Measurements from ENCODE around the gene ANKRD42.

The ANKRD42 gene

GRCh38 chr11:83238111-83238510, 44.6 kb downstream of the ANKRD42 start:
- Histone ChIP-seq H3K4ac (ENCODE audit: low read depth in 1 of 2, low read length in 2 of 2) (no peak overlapping the region), H3K4me1 (ENCODE audit: control insufficient read depth, insufficient read depth, low read depth, low read length) (no peaks in the 10 kb centered on the region), H3K4me2 (ENCODE audit: low read length, poor library complexity, severe bottlenecking) (no peak overlapping the region), H3K9ac (ENCODE audit: low read length) (no peak overlapping the region), H3K18ac (ENCODE audit: low read depth in 1 of 2, low read length in 2 of 2) (no peak overlapping the region), H3K4me3 (ENCODE audit: insufficient read depth in 1 of 2, low read depth in 1 of 2, low read length in 2 of 2) (no peak overlapping the region), H2AFZ (ENCODE audit: low read depth, low read length) (no peak overlapping the region), H3K27ac (ENCODE audit: low read length, poor library complexity, severe bottlenecking) (no peak overlapping the region), H4K8ac (ENCODE audit: low read length) (no peak overlapping the region), H2AK5ac (ENCODE audit: low read length, severe bottlenecking) (no peak overlapping the region), H2BK15ac (ENCODE audit: low read depth, poor library complexity, severe bottlenecking) (no peak overlapping the region), H4K91ac (ENCODE audit: low read length) (no peak overlapping the region), H2BK5ac (ENCODE audit: low read depth, low read length, poor library complexity, severe bottlenecking) (no peak overlapping the region), H3K79me1 (replicated peaks; ENCODE audit: low read length, poor library complexity, severe bottlenecking) (no peaks in the 10 kb centered on the region), H2BK12ac (ENCODE audit: low read length in 2 of 2) (no peak overlapping the region), H3K36me3 (ENCODE audit: control insufficient read depth in 1 of 2, insufficient read depth in 2 of 2, low read depth in 1 of 2, low read length in 2 of 2) (peaks cover 0 to 6% of the 10 kb centered on the region in 2 experiments), H3K23ac (ENCODE audit: low read length in 2 of 2) (no peak overlapping the region), H3K14ac (ENCODE audit: low read length in 2 of 2) (no peak overlapping the region), H2BK120ac (ENCODE audit: low read depth, low read length) (no peak overlapping the region), H3K27me3 (ENCODE audit: control insufficient read depth in 1 of 2, insufficient read depth in 1 of 2, low read length in 2 of 2) (no peaks in the 10 kb centered on the region), H3K9me3 (ENCODE audit: control insufficient read depth, low read length) (no peaks in the 10 kb centered on the region)
- DNase-seq = no peak
- WGBS = 85% methylated on average over 3 of the region's 3 CpGs

GRCh38 chr11:83241291-83241946, 47.9 kb downstream of the ANKRD42 start:
- H3K4me2 ChIP-seq (ENCODE audit: low read length, poor library complexity, severe bottlenecking) = no peak overlapping the region
- no peak overlapping the region for H4K91ac ChIP-seq (ENCODE audit: low read length)
- H3K27ac ChIP-seq (ENCODE audit: low read length, poor library complexity, severe bottlenecking) = no peak overlapping the region
- no peak overlapping the region for H2BK5ac ChIP-seq (ENCODE audit: low read depth, low read length, poor library complexity, severe bottlenecking)
- H3K18ac ChIP-seq (ENCODE audit: low read depth in 1 of 2, low read length in 2 of 2) = no peak overlapping the region
- DNase-seq = peak; percentile 78
- no peaks in the 10 kb centered on the region for H3K27me3 ChIP-seq (ENCODE audit: control insufficient read depth in 1 of 2, insufficient read depth in 1 of 2, low read length in 2 of 2)
- 13% methylated on average over 4 of the region's 5 CpGs for WGBS
- no peak overlapping the region for H3K9ac ChIP-seq (ENCODE audit: low read length)
- H4K8ac ChIP-seq (ENCODE audit: low read length) = no peak overlapping the region
- H3K14ac ChIP-seq (ENCODE audit: low read length in 2 of 2) = no peak overlapping the region
- H3K23ac ChIP-seq (ENCODE audit: low read length in 2 of 2) = no peak overlapping the region
- no peak overlapping the region for H2BK12ac ChIP-seq (ENCODE audit: low read length in 2 of 2)
- no peak overlapping the region for H2AK5ac ChIP-seq (ENCODE audit: low read length, severe bottlenecking)
- H2BK120ac ChIP-seq (ENCODE audit: low read depth, low read length) = no peak overlapping the region
- H3K9me3 ChIP-seq (ENCODE audit: control insufficient read depth, low read length) = no peaks in the 10 kb centered on the region
- H2AFZ ChIP-seq (ENCODE audit: low read depth, low read length) = no peak overlapping the region
- H3K4me1 ChIP-seq (ENCODE audit: control insufficient read depth, insufficient read depth, low read depth, low read length) = no peaks in the 10 kb centered on the region
- H3K36me3 ChIP-seq (ENCODE audit: control insufficient read depth in 1 of 2, insufficient read depth in 2 of 2, low read depth in 1 of 2, low read length in 2 of 2) = peaks cover 0 to 12% of the 10 kb centered on the region in 2 experiments
- no peaks in the 10 kb centered on the region for H3K79me1 ChIP-seq (replicated peaks; ENCODE audit: low read length, poor library complexity, severe bottlenecking)
- H2BK15ac ChIP-seq (ENCODE audit: low read depth, poor library complexity, severe bottlenecking) = no peak overlapping the region
- no peak overlapping the region for H3K4ac ChIP-seq (ENCODE audit: low read depth in 1 of 2, low read length in 2 of 2)
- no peak overlapping the region for H3K4me3 ChIP-seq (ENCODE audit: insufficient read depth in 1 of 2, low read depth in 1 of 2, low read length in 2 of 2)

- WGBS = 100% methylated on average over 1 of the region's 1 CpG
- H3K9ac ChIP-seq (ENCODE audit: low read length) = no peak overlapping the region
These were observed 55.9 kb downstream of the ANKRD42 start for GRCh38 chr11:83249445-83249844.

GRCh38 chr11:83249972-83250593, 56.6 kb downstream of the ANKRD42 start:
- H3K9ac ChIP-seq (ENCODE audit: low read length) = no peak overlapping the region
- no peaks in the 10 kb centered on the region for H3K79me1 ChIP-seq (replicated peaks; ENCODE audit: low read length, poor library complexity, severe bottlenecking)
- no peaks in the 10 kb centered on the region for H3K27me3 ChIP-seq (ENCODE audit: control insufficient read depth in 1 of 2, insufficient read depth in 1 of 2, low read length in 2 of 2)
- H3K36me3 ChIP-seq (ENCODE audit: control insufficient read depth in 1 of 2, insufficient read depth in 2 of 2, low read depth in 1 of 2, low read length in 2 of 2) = peaks cover 0 to 37% of the 10 kb centered on the region in 2 experiments
- no peak overlapping the region for H3K4me3 ChIP-seq (ENCODE audit: insufficient read depth in 1 of 2, low read depth in 1 of 2, low read length in 2 of 2)
- H4K8ac ChIP-seq (ENCODE audit: low read length) = no peak overlapping the region
- peak; percentile 59 for DNase-seq
- no CpG with 5 or more reads among the region's 4 CpGs for WGBS
- no peak overlapping the region for H3K23ac ChIP-seq (ENCODE audit: low read length in 2 of 2)
- H3K9me3 ChIP-seq (ENCODE audit: control insufficient read depth, low read length) = no peaks in the 10 kb centered on the region
- H3K14ac ChIP-seq (ENCODE audit: low read length in 2 of 2) = no peak overlapping the region
- no peak overlapping the region for H2AK5ac ChIP-seq (ENCODE audit: low read length, severe bottlenecking)
- no peaks in the 10 kb centered on the region for H3K4me1 ChIP-seq (ENCODE audit: control insufficient read depth, insufficient read depth, low read depth, low read length)
- H2BK15ac ChIP-seq (ENCODE audit: low read depth, poor library complexity, severe bottlenecking) = no peak overlapping the region
- H3K4ac ChIP-seq (ENCODE audit: low read depth in 1 of 2, low read length in 2 of 2) = no peak overlapping the region
- H3K18ac ChIP-seq (ENCODE audit: low read depth in 1 of 2, low read length in 2 of 2) = no peak overlapping the region
- H4K91ac ChIP-seq (ENCODE audit: low read length) = no peak overlapping the region
- no peak overlapping the region for H3K27ac ChIP-seq (ENCODE audit: low read length, poor library complexity, severe bottlenecking)
- H2AFZ ChIP-seq (ENCODE audit: low read depth, low read length) = no peak overlapping the region
- no peak overlapping the region for H2BK120ac ChIP-seq (ENCODE audit: low read depth, low read length)
- no peak overlapping the region for H2BK12ac ChIP-seq (ENCODE audit: low read length in 2 of 2)
- no peak overlapping the region for H2BK5ac ChIP-seq (ENCODE audit: low read depth, low read length, poor library complexity, severe bottlenecking)
- H3K4me2 ChIP-seq (ENCODE audit: low read length, poor library complexity, severe bottlenecking) = no peak overlapping the region

More at GRCh38 chr11:83249445-83249844, 55.9 kb downstream of the ANKRD42 start:
- Histone ChIP-seq H3K23ac (ENCODE audit: low read length in 2 of 2) (no peak overlapping the region), H2BK15ac (ENCODE audit: low read depth, poor library complexity, severe bottlenecking) (no peak overlapping the region), H2AK5ac (ENCODE audit: low read length, severe bottlenecking) (no peak overlapping the region), H3K27ac (ENCODE audit: low read length, poor library complexity, severe bottlenecking) (no peak overlapping the region), H4K8ac (ENCODE audit: low read length) (no peak overlapping the region), H2BK120ac (ENCODE audit: low read depth, low read length) (no peak overlapping the region), H2BK12ac (ENCODE audit: low read length in 2 of 2) (no peak overlapping the region), H2AFZ (ENCODE audit: low read depth, low read length) (no peak overlapping the region), H3K36me3 (ENCODE audit: control insufficient read depth in 1 of 2, insufficient read depth in 2 of 2, low read depth in 1 of 2, low read length in 2 of 2) (peaks cover 0 to 33% of the 10 kb centered on the region in 2 experiments), H3K9me3 (ENCODE audit: control insufficient read depth, low read length) (no peaks in the 10 kb centered on the region), H3K4me3 (ENCODE audit: insufficient read depth in 1 of 2, low read depth in 1 of 2, low read length in 2 of 2) (no peak overlapping the region), H3K4me1 (ENCODE audit: control insufficient read depth, insufficient read depth, low read depth, low read length) (no peaks in the 10 kb centered on the region), H3K79me1 (replicated peaks; ENCODE audit: low read length, poor library complexity, severe bottlenecking) (no peaks in the 10 kb centered on the region), H2BK5ac (ENCODE audit: low read depth, low read length, poor library complexity, severe bottlenecking) (no peak overlapping the region), H4K91ac (ENCODE audit: low read length) (no peak overlapping the region), H3K27me3 (ENCODE audit: control insufficient read depth in 1 of 2, insufficient read depth in 1 of 2, low read length in 2 of 2) (no peaks in the 10 kb centered on the region), H3K4me2 (ENCODE audit: low read length, poor library complexity, severe bottlenecking) (no peak overlapping the region), H3K18ac (ENCODE audit: low read depth in 1 of 2, low read length in 2 of 2) (no peak overlapping the region), H3K14ac (ENCODE audit: low read length in 2 of 2) (no peak overlapping the region), H3K4ac (ENCODE audit: low read depth in 1 of 2, low read length in 2 of 2) (no peak overlapping the region)
- DNase-seq = no peak
